Stimulated activated CD4-positive, alpha-beta T cell treated with anti-CD3 and anti-CD28 coated beads, Interleukin-4, amount 100 ng/mL, for 1 hour (primary cell): ENCODE data around the gene SLC4A2.
"Not testable (repeated sequence)": the region's sequence is repeated elsewhere in the genome, so short reads cannot be mapped to it uniquely, and the experiment has no call there.

Source experiments
- DNase-seq: peaks from one replicate; pipeline ENCODE4 v3.0.0-alpha.2; 2020

SLC4A2 gene

GRCh38 chr7:151059367-151060112 is at the start of gene SLC4A2:
Gene SLC4A2, plus strand, starts transcription at chr7:151059589. Its CDS starts 2,399 bp downstream, at chr7:151061988.
- peak; percentile 73 for DNase-seq

GRCh38 chr7:151010037-151010306 is 49.4 kb upstream of the SLC4A2 start:
- DNase-seq, result no peak

- peak; percentile 38 for DNase-seq
Measured at GRCh38 chr7:151010307-151011096, 48.9 kb upstream of the SLC4A2 start.

- DNase-seq, result no peak
Measured at GRCh38 chr7:151011097-151011409, 48.3 kb upstream of the SLC4A2 start.

GRCh38 chr7:151011616-151012015 is 47.8 kb upstream of the SLC4A2 start:
- not testable (repeated sequence) for DNase-seq

- DNase-seq, result no peak
Measured at GRCh38 chr7:151012031-151012692, 47.2 kb upstream of the SLC4A2 start.

GRCh38 chr7:151012911-151013347 is 46.5 kb upstream of the SLC4A2 start:
- DNase-seq, result no peak

- DNase-seq, result no peak
Measured at GRCh38 chr7:151013356-151013732, 46.0 kb upstream of the SLC4A2 start.

GRCh38 chr7:151013733-151014497 is 45.5 kb upstream of the SLC4A2 start:
- peak; percentile 80 for DNase-seq

GRCh38 chr7:151014950-151015349 is 44.4 kb upstream of the SLC4A2 start:
- no peak for DNase-seq

- no peak for DNase-seq
Measured at GRCh38 chr7:151015967-151016366, 43.4 kb upstream of the SLC4A2 start.

- DNase-seq, result no peak
Measured at GRCh38 chr7:151016505-151016904, 42.9 kb upstream of the SLC4A2 start.

- DNase-seq, result no peak
Measured at GRCh38 chr7:151016942-151017341, 42.4 kb upstream of the SLC4A2 start.

- DNase-seq, result no peak
Measured at GRCh38 chr7:151017370-151017952, 41.9 kb upstream of the SLC4A2 start.

GRCh38 chr7:151017953-151018420 is 41.4 kb upstream of the SLC4A2 start:
- peak; percentile 88 for DNase-seq

GRCh38 chr7:151018421-151019129 is 40.8 kb upstream of the SLC4A2 start:
- peak; percentile 49 for DNase-seq

GRCh38 chr7:151019130-151019447 is 40.3 kb upstream of the SLC4A2 start:
- no peak for DNase-seq

- no peak for DNase-seq
Measured at GRCh38 chr7:151020231-151020630, 39.2 kb upstream of the SLC4A2 start.

- no peak for DNase-seq
Measured at GRCh38 chr7:151023232-151023631, 36.2 kb upstream of the SLC4A2 start.

- DNase-seq, result no peak
Measured at GRCh38 chr7:151024435-151025056, 34.8 kb upstream of the SLC4A2 start, which contains the start of gene ATG9B. Gene ATG9B, minus strand, starts transcription at chr7:151024494. Its CDS starts 71 bp downstream, at chr7:151024423.

GRCh38 chr7:151025924-151026671 is 33.3 kb upstream of the SLC4A2 start:
- no peak for DNase-seq
